GM19397 (cell line): ENCODE data around the gene CD200R1.

ENCODE experiments used
- ATAC-seq: cut with Tn5 transposase; IDR thresholded peaks from one replicate; pipeline ENCODE4 v1.9.1; 2021; ENCODE audit warnings: mild to moderate bottlenecking, moderate library complexity; ENCODE audit not compliant: unreplicated experiment

CD200R1 gene

GRCh38 chr3:112974894-112975293 lies at the start of gene CD200R1:
Gene CD200R1 (minus strand): TSS chr3:112975103. CDS start chr3:112974857, 246 bp downstream.
- no peak for ATAC-seq

GRCh38 chr3:113021471-113021870 lies 46.6 kb upstream of the CD200R1 start:
- ATAC-seq = no peak

- peak; percentile 93 for ATAC-seq
Observed at GRCh38 chr3:113019182-113020137, 44.6 kb upstream of the CD200R1 start.

GRCh38 chr3:113018536-113019181 lies 43.8 kb upstream of the CD200R1 start:
- ATAC-seq = no peak

GRCh38 chr3:113013593-113013992 lies 38.7 kb upstream of the CD200R1 start:
- no peak for ATAC-seq

- no peak for ATAC-seq
Observed at GRCh38 chr3:113008117-113008516, 33.2 kb upstream of the CD200R1 start.

GRCh38 chr3:113006359-113007056 lies 31.6 kb upstream of the CD200R1 start:
- no peak for ATAC-seq

GRCh38 chr3:113005611-113006010 lies 30.7 kb upstream of the CD200R1 start:
- no peak for ATAC-seq

GRCh38 chr3:113002679-113003078 lies 27.8 kb upstream of the CD200R1 start:
- no peak for ATAC-seq

- no peak for ATAC-seq
Observed at GRCh38 chr3:113002037-113002436, 27.1 kb upstream of the CD200R1 start.

- no peak for ATAC-seq
Observed at GRCh38 chr3:113000691-113001090, 25.8 kb upstream of the CD200R1 start.

- no peak for ATAC-seq
Observed at GRCh38 chr3:112995800-112996199, 20.9 kb upstream of the CD200R1 start.

- ATAC-seq = peak; percentile 95
Observed at GRCh38 chr3:112990672-112991602, 16.0 kb upstream of the CD200R1 start, which contains the start of gene GTPBP8. Gene GTPBP8 (plus strand): TSS chr3:112990984. CDS start chr3:112991000, 16 bp downstream.

GRCh38 chr3:112987710-112988334 lies 12.9 kb upstream of the CD200R1 start:
- ATAC-seq = no peak

GRCh38 chr3:112984485-112984884 lies 9.6 kb upstream of the CD200R1 start:
- ATAC-seq = no peak

GRCh38 chr3:112982710-112983109 lies 7.8 kb upstream of the CD200R1 start:
- ATAC-seq = no peak

GRCh38 chr3:112980080-112980479 lies 5.2 kb upstream of the CD200R1 start:
- ATAC-seq = no peak

- ATAC-seq = no peak
Observed at GRCh38 chr3:112979244-112979832, 4.4 kb upstream of the CD200R1 start.

GRCh38 chr3:112976953-112977352 lies 2.0 kb upstream of the CD200R1 start:
- no peak for ATAC-seq
